Chondrocyte (in vitro differentiated cells): ENCODE results near the gene GPRC5C. TPM values are rescaled to one million over a fixed set of nuclear protein-coding genes. Genes with fewer than 3 reads are reported as not detected.

Experiments used
- DNase-seq: peaks from one replicate; pipeline ENCODE4 v3.0.0; 2021; ENCODE audit warnings: mixed read lengths, low spot score
- H3K27ac Mint-ChIP-seq: one replicate; pipeline ENCODE4 v1.8.0; 2021; ENCODE audit warnings: mild to moderate bottlenecking, moderate library complexity, mixed read lengths; ENCODE audit not compliant: unreplicated experiment
- H3K27me3 Mint-ChIP-seq: 2 replicates; pipeline ENCODE4 v1.8.0; 2021; ENCODE audit warnings: low read depth, mixed read lengths
- H3K36me3 Mint-ChIP-seq: 2 replicates; pipeline ENCODE4 v1.8.0; 2021; ENCODE audit warnings: low read depth, mixed read lengths
- H3K4me1 Mint-ChIP-seq: 2 replicates; pipeline ENCODE4 v1.8.0; 2021; ENCODE audit warnings: low read depth, mild to moderate bottlenecking, mixed read lengths
- H3K4me3 Mint-ChIP-seq: one replicate; pipeline ENCODE4 v1.8.0; 2021; ENCODE audit warnings: mild to moderate bottlenecking, moderate library complexity, mixed read lengths; ENCODE audit not compliant: unreplicated experiment
- H3K9me3 Mint-ChIP-seq: 2 replicates; pipeline ENCODE4 v1.8.0; 2021; ENCODE audit warnings: low read depth, mixed read lengths
- total RNA-seq: library from RNA; stranded (reverse); gene quantifications from 3 replicates; pipeline ENCODE4 v1.2.1, GENCODE V29; 2021
- TF ChIP-seq, protein P1 (sequence below): fragments of 200-600 bp; sonication (generic); IDR thresholded peaks from 2 replicates; pipeline ENCODE4 v1.5.0; 2021; ENCODE audit warnings: antibody characterized with exemption, mild to moderate bottlenecking, moderate library complexity

GPRC5C gene
- total RNA-seq, 1 donor from 2014 or later, result 47.8 TPM

- TF ChIP-seq, protein P1, sequence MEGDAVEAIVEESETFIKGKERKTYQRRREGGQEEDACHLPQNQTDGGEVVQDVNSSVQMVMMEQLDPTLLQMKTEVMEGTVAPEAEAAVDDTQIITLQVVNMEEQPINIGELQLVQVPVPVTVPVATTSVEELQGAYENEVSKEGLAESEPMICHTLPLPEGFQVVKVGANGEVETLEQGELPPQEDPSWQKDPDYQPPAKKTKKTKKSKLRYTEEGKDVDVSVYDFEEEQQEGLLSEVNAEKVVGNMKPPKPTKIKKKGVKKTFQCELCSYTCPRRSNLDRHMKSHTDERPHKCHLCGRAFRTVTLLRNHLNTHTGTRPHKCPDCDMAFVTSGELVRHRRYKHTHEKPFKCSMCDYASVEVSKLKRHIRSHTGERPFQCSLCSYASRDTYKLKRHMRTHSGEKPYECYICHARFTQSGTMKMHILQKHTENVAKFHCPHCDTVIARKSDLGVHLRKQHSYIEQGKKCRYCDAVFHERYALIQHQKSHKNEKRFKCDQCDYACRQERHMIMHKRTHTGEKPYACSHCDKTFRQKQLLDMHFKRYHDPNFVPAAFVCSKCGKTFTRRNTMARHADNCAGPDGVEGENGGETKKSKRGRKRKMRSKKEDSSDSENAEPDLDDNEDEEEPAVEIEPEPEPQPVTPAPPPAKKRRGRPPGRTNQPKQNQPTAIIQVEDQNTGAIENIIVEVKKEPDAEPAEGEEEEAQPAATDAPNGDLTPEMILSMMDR, result no peak
- Mint-ChIP-seq H3K4me1 (no peaks in the 10 kb centered on the region), H3K4me3 (no peak overlapping the region), H3K9me3 (peaks cover 5% of the 10 kb centered on the region), H3K27ac (no peak overlapping the region), H3K27me3 (peaks cover 5% of the 10 kb centered on the region), H3K36me3 (peaks cover 3% of the 10 kb centered on the region)
- no peak for DNase-seq
Measured at GRCh38 chr17:74407384-74407783, 24.5 kb upstream of the GPRC5C start.

DNA sequence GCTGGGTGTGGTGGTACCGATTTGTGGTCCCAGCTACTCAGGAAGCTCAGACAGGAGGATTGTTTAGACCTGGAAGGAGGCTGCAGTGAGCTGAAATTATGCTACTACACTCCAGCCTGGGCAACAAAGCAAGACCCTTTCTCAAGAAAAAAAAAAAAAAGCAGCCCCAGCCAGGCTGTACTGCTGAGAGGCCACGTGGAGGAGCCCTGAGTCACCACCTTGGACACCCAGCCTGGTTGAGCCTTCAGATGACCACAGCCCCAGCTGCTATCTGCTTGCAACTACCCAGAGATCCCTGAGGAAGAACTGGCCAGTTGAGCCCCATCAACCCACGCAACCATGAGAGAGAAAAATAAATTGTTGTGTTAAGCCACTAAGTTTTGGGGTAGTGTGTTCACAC is 23.6 kb upstream of the GPRC5C start:
- Mint-ChIP-seq H3K9me3 (peaks cover 5% of the 10 kb centered on the region), H3K36me3 (peaks cover 3% of the 10 kb centered on the region), H3K27me3 (peaks cover 5% of the 10 kb centered on the region), H3K27ac (no peak overlapping the region), H3K4me1 (no peaks in the 10 kb centered on the region), H3K4me3 (no peak overlapping the region)
- no peak for DNase-seq
- TF ChIP-seq, protein P1, result peak; percentile 30

DNA sequence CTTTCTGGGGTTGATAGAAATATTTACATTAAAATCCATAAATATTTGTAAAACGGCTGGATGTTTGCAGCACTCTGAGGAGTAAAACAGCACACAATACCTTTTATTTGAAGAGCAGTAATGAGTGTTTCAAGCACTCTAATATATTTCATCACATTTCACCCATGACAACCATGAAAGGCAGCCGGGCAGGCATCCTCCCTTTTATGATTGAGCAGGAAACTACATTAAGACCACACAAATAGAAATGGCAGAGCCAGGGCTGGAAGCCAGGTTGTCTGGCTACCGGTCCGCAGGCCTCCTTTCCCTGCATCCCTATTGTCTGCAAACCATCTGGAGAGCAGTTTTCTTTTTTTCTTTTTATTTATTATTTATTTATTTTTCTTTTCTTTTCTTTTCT is 23.1 kb upstream of the GPRC5C start:
- Mint-ChIP-seq H3K27ac (no peak overlapping the region), H3K4me1 (no peaks in the 10 kb centered on the region), H3K36me3 (peaks cover 3% of the 10 kb centered on the region), H3K9me3 (peaks cover 5% of the 10 kb centered on the region), H3K4me3 (no peak overlapping the region), H3K27me3 (peaks cover 5% of the 10 kb centered on the region)
- TF ChIP-seq, protein P1, result no peak
- no peak for DNase-seq

DNA sequence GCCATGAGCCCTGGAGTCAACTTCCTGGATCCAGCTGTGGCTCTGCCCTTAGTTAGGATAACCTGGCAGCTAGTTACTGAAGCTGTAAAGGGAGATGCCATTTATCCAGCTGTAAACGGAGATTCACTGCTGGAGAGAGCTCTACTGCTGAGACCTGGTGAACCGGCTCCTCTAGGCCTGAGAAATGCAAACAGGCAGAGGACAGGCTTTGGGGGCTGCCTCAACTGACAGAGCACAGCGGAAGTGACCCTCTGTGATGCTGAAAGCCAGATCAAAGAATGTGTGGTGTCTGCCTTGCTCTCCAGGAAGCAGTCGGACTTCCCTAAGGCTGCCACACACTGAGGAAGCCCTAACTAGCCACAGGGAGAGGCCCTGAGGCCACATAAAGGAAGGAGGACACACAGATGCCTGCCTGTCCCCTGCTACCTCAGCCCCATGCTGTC is 21.9 kb upstream of the GPRC5C start:
- Mint-ChIP-seq H3K4me3 (no peak overlapping the region), H3K27ac (no peak overlapping the region), H3K36me3 (peaks cover 3% of the 10 kb centered on the region), H3K27me3 (no peaks in the 10 kb centered on the region), H3K9me3 (peaks cover 5% of the 10 kb centered on the region), H3K4me1 (no peaks in the 10 kb centered on the region)
- TF ChIP-seq, protein P1, result no peak
- no peak for DNase-seq

DNA sequence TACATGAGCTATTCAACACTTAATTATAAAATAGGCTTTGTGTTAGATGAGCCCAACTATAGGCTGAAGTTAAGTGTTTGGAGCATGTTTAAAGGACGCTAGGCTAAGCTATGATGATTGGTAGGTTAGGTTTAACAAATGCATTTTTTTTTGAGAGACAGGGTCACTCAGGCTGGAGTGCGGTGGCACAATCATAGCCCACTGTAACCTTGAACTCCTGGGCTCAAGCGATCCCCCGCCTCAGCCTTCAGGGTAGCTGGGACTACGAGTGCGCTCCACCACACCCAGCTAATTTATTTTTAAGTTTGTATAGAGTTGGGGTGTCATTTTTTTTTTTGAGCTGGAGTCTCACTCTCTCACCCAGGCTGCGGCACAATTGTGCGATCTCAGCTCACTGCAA is 19.3 kb upstream of the GPRC5C start:
- no peak for DNase-seq
- Mint-ChIP-seq H3K27ac (no peak overlapping the region), H3K4me1 (peaks cover 5% of the 10 kb centered on the region), H3K9me3 (peaks cover 5% of the 10 kb centered on the region), H3K36me3 (peaks cover 3% of the 10 kb centered on the region), H3K4me3 (no peak overlapping the region), H3K27me3 (no peaks in the 10 kb centered on the region)
- TF ChIP-seq, protein P1, result no peak
